Right atrium auricular region (tissue), 2 donors: ENCODE measurements around the gene ERVH48-1. TPM values are rescaled to one million over a fixed set of nuclear protein-coding genes. Genes with fewer than 3 reads are reported as not detected.
"Not testable (repeated sequence)": the region's sequence is repeated elsewhere in the genome, so short reads cannot be mapped to it uniquely, and the experiment has no call there.

Experiments used
- DNase-seq: peaks from one replicate; pipeline ENCODE4 v3.0.0-alpha.2; 2019; ENCODE audit warnings: low spot score
- H3K27ac ChIP-seq, 2 donors: fragments of 200-600 bp; sonication (generic); 1 replicate in 1 of 2; 2 replicates in 1 of 2; pipeline ENCODE4 v1.5.1; 2016 to 2019
- H3K27me3 ChIP-seq, 2 donors: fragments of 200-600 bp; sonication (generic); one replicate each; pipeline versions ENCODE4 v1.5.1 to v1.6.0; 2017 to 2019
- H3K36me3 ChIP-seq: fragments of 200-600 bp; sonication (generic); one replicate; pipeline ENCODE4 v1.5.1; 2016
- H3K4me1 ChIP-seq, 2 donors: fragments of 200-600 bp; sonication (generic); one replicate each; pipeline versions ENCODE4 v1.5.1 to v1.6.0; 2017 to 2019
- H3K4me3 ChIP-seq, 2 donors: fragments of 200-600 bp; sonication (generic); 1 replicate in 1 of 2; 2 replicates in 1 of 2; pipeline ENCODE4 v1.5.1; 2017 to 2019; ENCODE audit warnings: mild to moderate bottlenecking in 1 of 2, moderate library complexity in 1 of 2
- H3K9me3 ChIP-seq, 2 donors: fragments of 200-600 bp; sonication (generic); one replicate each; pipeline ENCODE4 v1.5.1; 2019
- CTCF ChIP-seq, 2 donors: fragments of 200-600 bp; sonication (generic); IDR thresholded peaks; one replicate each; pipeline ENCODE4 v1.5.1; 2019; ENCODE audit warnings: antibody characterized with exemption in 2 of 2
- total RNA-seq, 2 donors: library from RNA; depleted of rRNA; stranded (reverse); fragments of >200 nt; gene quantifications; one replicate each; pipeline ENCODE4 v1.1.0, GENCODE V29; 2016

The ERVH48-1 gene
- total RNA-seq, 2 donors from 2014 or later, result not detected

GRCh38 chr21:42931560-42932235, 6.3 kb upstream of the ERVH48-1 start:
- no peaks in the 10 kb centered on the region for H3K9me3 ChIP-seq
- H3K27me3 ChIP-seq, result no peaks in the 10 kb centered on the region
- no peak overlapping the region for H3K4me3 ChIP-seq
- no peak overlapping the region for H3K27ac ChIP-seq
- no peaks in the 10 kb centered on the region for H3K4me1 ChIP-seq
- H3K36me3 ChIP-seq, result no peaks in the 10 kb centered on the region
- DNase-seq, result no peak
- no peak for TF ChIP-seq CTCF (IDR thresholded peaks at IDR 0.05)

DNA sequence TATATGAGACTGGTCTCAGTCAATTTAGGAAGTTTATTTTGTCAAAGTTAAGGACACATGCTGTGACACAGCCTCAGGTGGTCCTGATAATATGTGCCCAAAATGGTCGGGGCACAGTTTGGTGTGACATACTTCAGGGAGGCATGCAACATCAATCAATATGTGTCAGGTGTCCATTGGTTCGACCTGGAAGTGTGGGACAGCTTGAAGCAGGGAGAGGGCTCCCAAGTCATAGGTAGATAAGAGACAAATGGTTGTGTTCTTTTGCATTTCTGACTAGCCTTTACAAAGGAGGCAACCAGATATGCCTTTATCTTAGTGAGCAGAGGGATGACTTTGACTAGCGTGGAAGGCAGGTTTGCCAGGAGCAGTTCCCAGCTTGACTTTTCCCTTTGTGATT, 4.5 kb upstream of the ERVH48-1 start:
- Histone ChIP-seq H3K4me1 (no peaks in the 10 kb centered on the region), H3K36me3 (no peaks in the 10 kb centered on the region), H3K27me3 (no peaks in the 10 kb centered on the region), H3K27ac (no peak overlapping the region), H3K4me3 (no peak overlapping the region), H3K9me3 (no peaks in the 10 kb centered on the region)
- TF ChIP-seq CTCF (IDR thresholded peaks at IDR 0.05), result no peak
- no peak for DNase-seq

DNA sequence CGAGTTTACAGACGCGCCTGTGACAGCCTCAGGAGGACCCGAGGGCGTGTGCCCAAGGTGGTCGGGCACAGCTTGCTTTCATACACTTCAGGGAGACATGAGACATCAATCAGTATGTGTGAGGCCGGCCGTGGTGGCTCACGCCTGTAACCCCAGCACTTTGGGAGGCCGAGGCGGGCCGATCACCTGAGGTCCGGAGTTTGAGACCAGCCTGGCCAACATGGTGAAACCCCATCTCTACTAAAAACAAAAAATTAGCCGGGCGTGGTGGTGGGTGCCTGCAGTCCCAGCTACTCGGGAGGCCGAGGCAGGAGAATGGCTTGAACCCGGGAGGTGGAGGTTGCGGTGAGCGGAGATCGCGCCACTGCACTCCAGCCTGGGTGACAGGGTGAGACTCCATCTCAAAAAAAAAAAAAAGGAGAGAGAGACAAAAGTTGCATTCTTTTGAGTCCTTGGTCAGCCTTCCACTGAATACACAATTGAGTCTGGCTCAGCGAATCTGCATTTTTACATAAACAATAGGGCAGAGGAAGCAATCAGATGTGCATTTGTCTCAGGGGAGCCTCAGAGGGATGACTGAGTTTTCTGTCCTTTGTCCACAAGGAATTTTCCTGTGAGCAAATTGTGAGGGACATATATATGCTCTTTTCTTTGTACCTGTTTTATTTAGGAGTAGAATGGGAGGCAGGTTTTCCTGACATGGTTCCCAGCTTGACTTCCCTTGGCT, 2.2 kb upstream of the ERVH48-1 start:
- H3K4me1 ChIP-seq, H3K27ac ChIP-seq, DNase-seq, H3K4me3 ChIP-seq, H3K27me3 ChIP-seq, H3K36me3 ChIP-seq, H3K9me3 ChIP-seq: not testable (repeated sequence)

DNA sequence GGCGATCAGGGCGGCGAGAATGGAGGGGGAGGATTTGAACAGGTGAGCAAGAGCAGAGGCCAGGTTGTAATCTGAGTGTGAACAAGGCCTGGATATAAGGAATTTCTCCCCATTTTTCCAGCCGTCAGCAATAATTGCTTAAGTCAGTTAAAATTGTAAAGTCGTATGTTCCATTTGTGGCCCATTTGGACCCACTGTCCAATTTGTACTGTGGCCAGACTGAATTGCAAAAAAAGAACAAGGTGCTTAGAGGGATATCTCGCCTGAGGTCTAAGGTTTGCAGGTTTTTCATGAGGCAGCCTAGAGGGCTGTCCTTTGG, 1.0 kb downstream of the ERVH48-1 start:
- no peak for TF ChIP-seq CTCF (IDR thresholded peaks at IDR 0.05)
- no peaks in the 10 kb centered on the region for H3K9me3 ChIP-seq
- no peak overlapping the region for H3K27ac ChIP-seq
- DNase-seq, result no peak
- H3K27me3 ChIP-seq, result no peaks in the 10 kb centered on the region
- H3K36me3 ChIP-seq, result no peaks in the 10 kb centered on the region
- peaks cover 0 to 9% of the 10 kb centered on the region in 2 donors for H3K4me1 ChIP-seq
- no peak overlapping the region for H3K4me3 ChIP-seq

DNA sequence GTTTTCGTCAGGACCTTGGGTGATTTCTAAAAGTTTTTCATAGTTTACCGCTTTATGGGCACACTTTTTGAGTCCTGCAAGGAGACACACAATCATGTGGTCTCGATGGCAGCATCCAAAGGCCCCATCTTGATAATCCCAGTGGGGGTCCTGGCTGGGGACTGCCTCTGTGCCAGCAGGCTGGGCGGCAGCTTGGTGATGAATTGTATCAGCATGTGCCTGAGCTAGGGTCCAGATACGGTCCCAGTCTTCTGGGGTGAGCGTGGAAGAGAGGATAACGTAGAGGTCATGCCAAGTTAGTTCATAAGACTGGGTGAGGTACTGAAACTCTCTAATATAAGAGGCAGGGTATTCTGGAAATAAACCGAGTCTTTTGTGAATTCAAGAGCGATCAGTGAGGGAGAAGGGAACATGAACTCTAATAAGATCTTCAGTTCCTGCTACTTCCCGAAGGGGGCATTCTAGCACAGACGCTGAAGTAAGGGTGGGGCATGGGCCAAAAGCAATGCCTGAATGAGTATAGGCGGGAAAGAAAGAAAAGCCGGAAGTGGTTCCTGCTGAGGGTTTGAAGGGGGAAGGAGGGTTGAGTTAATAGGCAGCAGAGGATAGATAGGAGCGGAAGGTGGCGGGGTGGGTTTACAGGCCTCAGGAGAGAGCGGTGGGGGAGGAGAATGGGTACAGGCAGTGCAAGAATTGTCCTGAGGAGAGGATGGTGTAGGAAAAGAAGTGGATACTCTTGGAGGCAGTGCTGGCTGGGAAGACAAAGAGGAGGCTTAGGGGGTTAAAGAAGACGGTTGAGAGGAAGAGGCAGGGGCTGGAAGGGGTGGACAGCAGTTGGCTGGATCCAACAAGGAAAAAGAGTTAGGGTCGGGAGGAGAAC, 1.6 kb downstream of the ERVH48-1 start:
- no peaks in the 10 kb centered on the region for H3K36me3 ChIP-seq
- no peaks in the 10 kb centered on the region for H3K27me3 ChIP-seq
- peaks cover 0 to 9% of the 10 kb centered on the region in 2 donors for H3K4me1 ChIP-seq
- TF ChIP-seq CTCF (IDR thresholded peaks at IDR 0.05), result peak; percentile 49 to 88
- H3K27ac ChIP-seq, result no peak overlapping the region
- no peaks in the 10 kb centered on the region for H3K9me3 ChIP-seq
- peak; percentile 86 for DNase-seq
- H3K4me3 ChIP-seq, result no peak overlapping the region

GRCh38 chr21:42922918-42923317, 2.5 kb downstream of the ERVH48-1 start:
- no peak for DNase-seq
- no peak for TF ChIP-seq CTCF (IDR thresholded peaks at IDR 0.05)
- H3K36me3 ChIP-seq, result no peaks in the 10 kb centered on the region

More at GRCh38 chr21:42922918-42923317, 2.5 kb downstream of the ERVH48-1 start:
- no peak overlapping the region for H3K4me3 ChIP-seq
- H3K27ac ChIP-seq, result no peak overlapping the region
- peaks cover 0 to 9% of the 10 kb centered on the region in 2 donors for H3K4me1 ChIP-seq
- no peaks in the 10 kb centered on the region for H3K27me3 ChIP-seq
- no peaks in the 10 kb centered on the region for H3K9me3 ChIP-seq
